ENCODE measurements around the gene CBR3.

GRCh38 chr21:36115138-36115730 lies 19.6 kb upstream of the CBR3 start:
- no peak for TF ChIP-seq GATA2 (IDR thresholded peaks at IDR 0.05; ENCODE audit: low read depth, low read length)
- no peak for TF ChIP-seq GATA3 (IDR thresholded peaks at IDR 0.05; ENCODE audit: low read depth, low read length)

Data from SH-SY5Y (cell line).